B cell (primary cell): ENCODE measurements around the gene CCDC57.

Source experiments
- EZH2 ChIP-seq: IDR thresholded peaks from 2 replicates; pipeline ENCODE4 v1.6.1; 2012; ENCODE audit warnings: borderline replicate concordance, low read depth, mild to moderate bottlenecking, moderate library complexity, low read length; ENCODE audit not compliant: insufficient read depth, poor library complexity, severe bottlenecking
- TF ChIP-seq, protein P1 (sequence below): fragments of 200-600 bp; IDR thresholded peaks from one replicate; pipeline ENCODE4 v1.8.0; 2022; ENCODE audit warnings: antibody characterized with exemption, mild to moderate bottlenecking

- TF ChIP-seq, protein P1, sequence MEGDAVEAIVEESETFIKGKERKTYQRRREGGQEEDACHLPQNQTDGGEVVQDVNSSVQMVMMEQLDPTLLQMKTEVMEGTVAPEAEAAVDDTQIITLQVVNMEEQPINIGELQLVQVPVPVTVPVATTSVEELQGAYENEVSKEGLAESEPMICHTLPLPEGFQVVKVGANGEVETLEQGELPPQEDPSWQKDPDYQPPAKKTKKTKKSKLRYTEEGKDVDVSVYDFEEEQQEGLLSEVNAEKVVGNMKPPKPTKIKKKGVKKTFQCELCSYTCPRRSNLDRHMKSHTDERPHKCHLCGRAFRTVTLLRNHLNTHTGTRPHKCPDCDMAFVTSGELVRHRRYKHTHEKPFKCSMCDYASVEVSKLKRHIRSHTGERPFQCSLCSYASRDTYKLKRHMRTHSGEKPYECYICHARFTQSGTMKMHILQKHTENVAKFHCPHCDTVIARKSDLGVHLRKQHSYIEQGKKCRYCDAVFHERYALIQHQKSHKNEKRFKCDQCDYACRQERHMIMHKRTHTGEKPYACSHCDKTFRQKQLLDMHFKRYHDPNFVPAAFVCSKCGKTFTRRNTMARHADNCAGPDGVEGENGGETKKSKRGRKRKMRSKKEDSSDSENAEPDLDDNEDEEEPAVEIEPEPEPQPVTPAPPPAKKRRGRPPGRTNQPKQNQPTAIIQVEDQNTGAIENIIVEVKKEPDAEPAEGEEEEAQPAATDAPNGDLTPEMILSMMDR = no peak
- TF ChIP-seq EZH2 = no peak
These were observed 94.4 kb downstream of the CCDC57 start for GRCh38 chr17:82118168-82118814.
